ENCODE measurements around the gene AQP7. TPM values are rescaled to one million over a fixed set of nuclear protein-coding genes. Genes with fewer than 3 reads are reported as not detected.

AQP7 gene
- total and polyA plus RNA-seq, 9 of the 15 experiments (the other 6 are each of a cell fraction or from before 2014, with no cell fraction given): 0.04 to 0.53 (median 0.07) TPM; not detected in 4

GRCh38 chr9:33446946-33447798 lies 44.8 kb upstream of the AQP7 start, which contains the start of gene AQP3 (continued):
- 0 out of 2 replicates have a peak, but pooled peaks have one; percentile 11 for TF ChIP-seq ZNF197 (CRISPR knock-in tag; IDR thresholded peaks at IDR 0.05; ENCODE audit: low read depth)
- TF ChIP-seq ZNF23 (CRISPR knock-in tag; IDR thresholded peaks at IDR 0.05): no peak
- no peak for TF ChIP-seq ZNF436 (CRISPR knock-in tag; IDR thresholded peaks at IDR 0.05)
- no peak for TF ChIP-seq TEAD1 (CRISPR knock-in tag; IDR thresholded peaks at IDR 0.05)
- peak; percentile 59 for TF ChIP-seq NCOR1 (IDR thresholded peaks at IDR 0.05)
- peak; percentile 38 for TF ChIP-seq TCF3 (CRISPR knock-in tag; IDR thresholded peaks at IDR 0.05)
- no peak for TF ChIP-seq NR3C1 (CRISPR knock-in tag; IDR thresholded peaks at IDR 0.05)
- TF ChIP-seq SOX6 (IDR thresholded peaks at IDR 0.05): peak; percentile 29; the same call in 1 of the 2 replicates
- peak; percentile 36 to 66; a peak in 3 of 4 replicates for TF ChIP-seq KDM1A (IDR thresholded peaks at IDR 0.05)
- no peak for TF ChIP-seq MEF2A (IDR thresholded peaks at IDR 0.05; ENCODE audit: control insufficient read depth, low read depth, low read length)
- TF ChIP-seq CEBPB (tag; IDR thresholded peaks at IDR 0.05): no peak
- TF ChIP-seq DPF2 (IDR thresholded peaks at IDR 0.05): peak; percentile 70
- TF ChIP-seq ZNF785 (CRISPR knock-in tag; IDR thresholded peaks at IDR 0.05): no peak
- no peak for TF ChIP-seq CREBBP (IDR thresholded peaks at IDR 0.05; ENCODE audit: low read depth, low read length)
- TF ChIP-seq TFAM (CRISPR knock-in tag; conservative IDR thresholded peaks at IDR 0.05): no peak
- peak; percentile 91 for TF ChIP-seq TAF9B (IDR thresholded peaks at IDR 0.05; ENCODE audit: partially characterized antibody)
- no peak for TF ChIP-seq PTRF (tag; IDR thresholded peaks at IDR 0.05)
- TF ChIP-seq MCM3 (IDR thresholded peaks at IDR 0.05): no peak
- no peak for TF ChIP-seq LCOR (CRISPR knock-in tag; IDR thresholded peaks at IDR 0.05)
- no peak for TF ChIP-seq FIP1L1 (IDR thresholded peaks at IDR 0.05; ENCODE audit: low read depth, low read length, poor library complexity, severe bottlenecking)
- TF ChIP-seq GATAD2A (IDR thresholded peaks at IDR 0.05): no peak
- no peak for TF ChIP-seq ZKSCAN3 (CRISPR knock-in tag; IDR thresholded peaks at IDR 0.05)
- TF ChIP-seq ZNF449 (CRISPR knock-in tag; IDR thresholded peaks at IDR 0.05): no peak
- TF ChIP-seq TFE3 (CRISPR knock-in tag; IDR thresholded peaks at IDR 0.05): no peak
- peak; percentile 68 for TF ChIP-seq RBFOX2 (IDR thresholded peaks at IDR 0.05; ENCODE audit: low read depth, low read length)
- no peak for TF ChIP-seq ATF1 (CRISPR knock-in tag; IDR thresholded peaks at IDR 0.05)
- TF ChIP-seq ATF1 (tag; IDR thresholded peaks at IDR 0.05): peak; percentile 49; the same call in 1 of the 2 replicates
- no peak for TF ChIP-seq KLF1 (tag; IDR thresholded peaks at IDR 0.05)
- no peak for TF ChIP-seq PHTF2 (CRISPR knock-in tag; IDR thresholded peaks at IDR 0.05)
